SK-N-SH treated with all-trans-retinoic acid at 6 μM for 48 hours (cell line): ENCODE data around the gene KCNIP4.

Source experiments
- CSDC2 ChIP-seq: fragments of 250-450 bp; sonication (Bioruptor Pico); IDR thresholded peaks from 2 replicates; pipeline ENCODE4 v1.5.0; 2020; ENCODE audit warnings: mild to moderate bottlenecking, moderate library complexity
- SNAI2 ChIP-seq: fragments of 250-450 bp; sonication (Bioruptor Pico); IDR thresholded peaks from 2 replicates; pipeline ENCODE4 v1.5.0; 2020; ENCODE audit warnings: mild to moderate bottlenecking, moderate library complexity
- TCF4 ChIP-seq: fragments of 250-450 bp; sonication (Bioruptor Pico); IDR thresholded peaks from 2 replicates; pipeline ENCODE4 v1.8.0; 2021; ENCODE audit warnings: mild to moderate bottlenecking, moderate library complexity, borderline replicate concordance
- ZFP3 ChIP-seq: fragments of 250-450 bp; sonication (Bioruptor Pico); IDR thresholded peaks from 2 replicates; pipeline ENCODE4 v1.5.0; 2020; ENCODE audit warnings: mild to moderate bottlenecking, moderate library complexity
- ZFP30 ChIP-seq: fragments of 450-650 bp; formaldehyde crosslinking; IDR thresholded peaks from 2 replicates; pipeline ENCODE4 v1.5.0; 2022; ENCODE audit warnings: mild to moderate bottlenecking, moderate library complexity

DNA sequence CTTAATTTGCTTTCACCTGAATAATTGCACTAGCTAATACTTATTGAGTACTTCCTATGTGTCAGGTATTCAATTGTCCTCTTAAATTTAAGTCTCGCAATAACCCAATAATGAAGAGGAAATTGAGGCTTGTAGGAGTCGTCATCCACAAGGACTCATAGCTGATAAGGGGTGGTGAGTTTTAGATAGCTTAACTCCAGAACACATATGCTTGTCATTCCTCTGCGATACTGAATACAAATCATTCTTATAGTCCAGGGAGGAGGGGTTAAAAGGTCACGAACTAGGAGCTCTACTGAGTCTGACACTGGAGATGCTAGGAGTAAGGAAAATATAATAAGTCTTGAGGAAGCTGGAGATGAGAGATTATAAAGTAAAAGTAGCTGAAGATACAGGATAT lies 1249.8 kb downstream of the KCNIP4 start:
- TF ChIP-seq ZFP30 (CRISPR knock-in tag): no peak
- TF ChIP-seq CSDC2 (CRISPR knock-in tag): no peak
- no peak for TF ChIP-seq ZFP3 (CRISPR knock-in tag)
- TF ChIP-seq TCF4 (CRISPR knock-in tag): no peak
- no peak for TF ChIP-seq SNAI2 (CRISPR knock-in tag)
